IPS-18a (cell line): ENCODE measurements around the gene STAT1.

ENCODE experiments used
- H3K27ac ChIP-seq: one replicate; pipeline ENCODE4 v1.5.1; 2013; ENCODE audit warnings: low read length
- H3K27me3 ChIP-seq: one replicate; pipeline ENCODE4 v1.6.1; 2013; ENCODE audit warnings: mild to moderate bottlenecking, low read length; ENCODE audit not compliant: control insufficient read depth, insufficient read depth
- H3K36me3 ChIP-seq: one replicate; pipeline ENCODE4 v1.6.1; 2013; ENCODE audit warnings: low read depth, low read length; ENCODE audit not compliant: control insufficient read depth
- H3K4me1 ChIP-seq: one replicate; pipeline ENCODE4 v1.6.1; 2013; ENCODE audit warnings: low read depth, low read length; ENCODE audit not compliant: control insufficient read depth
- H3K4me3 ChIP-seq: one replicate; pipeline ENCODE4 v1.5.1; 2013; ENCODE audit warnings: low read length
- H3K9ac ChIP-seq: one replicate; pipeline ENCODE4 v1.6.1; 2013; ENCODE audit warnings: mild to moderate bottlenecking, low read length, moderate library complexity
- H3K9me3 ChIP-seq: one replicate; pipeline ENCODE4 v1.6.1; 2013; ENCODE audit warnings: low read depth, low read length; ENCODE audit not compliant: control insufficient read depth

Gene STAT1

GRCh38 chr2:191013932-191014652, at the start of gene STAT1:
TSS of gene STAT1 (minus strand) at chr2:191014171. CDS start at chr2:191010003, 4,168 bp downstream.
- Histone ChIP-seq H3K9me3 (no peaks in the 10 kb centered on the region), H3K27ac (no peak within 1 kb of the TSS), H3K9ac (peak within 1 kb of the TSS; percentile 73), H3K36me3 (peaks cover 11% of the 10 kb centered on the region), H3K4me1 (peaks cover 4% of the 10 kb centered on the region), H3K27me3 (peaks cover 37% of the 10 kb centered on the region), H3K4me3 (peak within 1 kb of the TSS; percentile 94)

- Histone ChIP-seq H3K9me3 (no peaks in the 10 kb centered on the region), H3K4me1 (peaks cover 7% of the 10 kb centered on the region), H3K27ac (no peak overlapping the region), H3K27me3 (no peaks in the 10 kb centered on the region), H3K4me3 (no peak overlapping the region), H3K36me3 (no peaks in the 10 kb centered on the region), H3K9ac (no peak overlapping the region)
These were observed 49.6 kb upstream of the STAT1 start for GRCh38 chr2:191063584-191063983.

GRCh38 chr2:191061381-191061980, 47.5 kb upstream of the STAT1 start:
- no peaks in the 10 kb centered on the region for H3K36me3 ChIP-seq
- H3K4me1 ChIP-seq, result no peaks in the 10 kb centered on the region
- no peak overlapping the region for H3K9ac ChIP-seq
- no peak overlapping the region for H3K4me3 ChIP-seq
- no peaks in the 10 kb centered on the region for H3K27me3 ChIP-seq
- H3K9me3 ChIP-seq, result no peaks in the 10 kb centered on the region
- H3K27ac ChIP-seq, result no peak overlapping the region

DNA sequence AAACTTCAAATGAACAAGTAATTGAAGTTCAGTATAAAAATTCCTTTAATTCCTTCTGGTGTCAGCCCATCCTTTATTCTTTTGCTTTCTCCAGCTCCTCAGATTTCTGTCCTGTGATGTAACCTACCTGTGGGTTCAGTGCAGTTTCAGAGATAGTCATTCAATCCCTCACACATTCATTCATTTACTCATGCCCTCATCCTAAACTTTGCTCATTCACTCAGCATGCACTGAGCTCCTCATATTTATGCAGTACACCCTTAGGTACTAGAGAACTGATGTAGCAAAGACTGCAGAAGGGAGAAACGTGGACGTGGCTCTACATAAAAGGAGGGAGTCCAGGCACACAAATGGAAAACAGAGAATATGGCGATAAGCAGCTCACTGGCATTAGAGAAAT, 45.3 kb upstream of the STAT1 start:
- Histone ChIP-seq H3K27ac (no peak overlapping the region), H3K9me3 (no peaks in the 10 kb centered on the region), H3K9ac (no peak overlapping the region), H3K36me3 (no peaks in the 10 kb centered on the region), H3K27me3 (no peaks in the 10 kb centered on the region), H3K4me3 (no peak overlapping the region), H3K4me1 (no peaks in the 10 kb centered on the region)

GRCh38 chr2:191056228-191056627, 42.3 kb upstream of the STAT1 start:
- H3K4me1 ChIP-seq, result no peaks in the 10 kb centered on the region
- no peak overlapping the region for H3K4me3 ChIP-seq
- H3K36me3 ChIP-seq, result no peaks in the 10 kb centered on the region
- no peaks in the 10 kb centered on the region for H3K27me3 ChIP-seq
- no peak overlapping the region for H3K9ac ChIP-seq
- no peaks in the 10 kb centered on the region for H3K9me3 ChIP-seq
- H3K27ac ChIP-seq, result no peak overlapping the region

DNA sequence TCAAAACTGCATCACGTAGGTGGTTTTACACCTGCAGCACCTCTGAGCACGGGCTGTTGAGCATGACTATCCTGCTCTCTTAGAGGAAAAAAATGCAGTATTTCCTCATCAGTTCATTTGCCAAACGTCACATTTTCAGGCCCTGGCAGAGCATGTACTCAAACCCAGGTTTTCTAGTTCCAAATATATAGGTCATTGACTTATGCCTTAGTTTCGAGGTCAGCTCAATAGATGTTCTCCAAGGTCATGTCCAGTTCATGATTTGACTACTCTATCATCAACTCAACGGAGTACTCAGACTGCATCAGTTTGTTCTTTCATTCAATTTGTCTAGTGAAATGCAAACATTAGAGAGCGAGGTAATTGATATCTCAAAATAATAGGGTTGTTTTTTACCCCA, 39.3 kb upstream of the STAT1 start:
- H3K4me3 ChIP-seq, result no peak overlapping the region
- no peaks in the 10 kb centered on the region for H3K36me3 ChIP-seq
- no peaks in the 10 kb centered on the region for H3K4me1 ChIP-seq
- no peaks in the 10 kb centered on the region for H3K9me3 ChIP-seq
- no peak overlapping the region for H3K9ac ChIP-seq
- no peak overlapping the region for H3K27ac ChIP-seq
- no peaks in the 10 kb centered on the region for H3K27me3 ChIP-seq

DNA sequence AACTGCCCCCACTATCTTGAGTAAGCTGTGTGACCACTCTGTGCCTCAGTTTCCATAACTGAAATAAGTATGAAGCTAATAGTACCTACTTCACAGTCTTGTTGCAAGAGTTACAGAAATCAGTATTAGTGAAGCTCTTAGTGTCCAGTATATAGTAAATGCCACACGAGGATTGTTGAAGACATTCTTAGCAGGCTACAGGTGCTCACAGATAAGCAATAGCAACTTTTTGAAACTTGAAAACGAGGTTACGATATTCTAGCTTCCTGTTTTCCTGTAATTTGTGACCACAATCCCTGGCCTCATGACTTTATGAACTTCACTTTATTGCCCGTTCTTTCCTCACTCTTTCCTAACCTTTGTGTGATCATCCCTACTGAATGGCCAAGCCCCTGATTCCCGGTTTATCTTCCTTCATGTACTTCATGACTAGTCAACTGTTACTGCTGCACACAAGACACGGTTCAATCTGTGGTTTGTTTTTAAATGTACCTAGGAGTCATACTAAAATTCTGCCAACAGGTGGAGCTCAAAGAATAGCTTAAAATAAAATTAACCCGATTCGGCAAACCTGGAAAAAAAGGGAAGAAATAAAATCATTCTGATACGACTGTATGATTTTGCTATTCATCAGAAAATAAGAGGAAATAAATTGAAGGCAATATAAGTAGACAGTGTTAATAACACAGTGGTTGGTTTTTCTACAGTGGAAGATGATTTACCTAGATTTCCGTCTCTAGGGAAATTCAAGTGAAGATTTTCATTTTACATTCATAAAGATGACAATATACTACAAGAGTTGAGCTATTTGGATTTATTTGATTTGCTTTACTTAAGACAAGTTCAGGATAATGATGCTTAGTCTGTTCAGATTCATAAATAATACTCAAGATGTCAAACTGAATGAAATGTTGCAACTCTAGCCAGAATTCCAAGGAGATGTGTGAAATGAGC, 38.1 kb upstream of the STAT1 start:
- Histone ChIP-seq H3K9me3 (no peaks in the 10 kb centered on the region), H3K4me1 (no peaks in the 10 kb centered on the region), H3K9ac (no peak overlapping the region), H3K4me3 (no peak overlapping the region), H3K36me3 (no peaks in the 10 kb centered on the region), H3K27ac (no peak overlapping the region), H3K27me3 (no peaks in the 10 kb centered on the region)

DNA sequence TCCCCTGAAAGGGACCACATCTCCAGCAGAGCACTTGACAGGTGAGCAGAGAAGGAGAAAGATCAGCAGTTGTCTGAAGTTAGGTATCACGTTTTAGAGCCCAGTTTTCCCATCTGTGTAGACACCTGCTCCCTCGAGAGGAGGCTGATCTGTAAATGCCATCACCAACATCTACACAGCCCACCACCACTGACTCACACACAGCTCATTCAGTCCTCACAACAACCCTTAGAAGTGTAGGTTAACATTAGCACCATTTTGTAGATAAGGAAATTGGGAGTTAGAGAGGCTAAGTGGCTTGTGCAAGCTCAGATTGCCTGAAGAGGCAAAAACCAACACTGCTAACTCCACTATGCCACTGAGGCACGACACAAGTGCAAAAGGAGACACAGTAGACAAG, 37.2 kb upstream of the STAT1 start:
- H3K9ac ChIP-seq, result no peak overlapping the region
- H3K27me3 ChIP-seq, result no peaks in the 10 kb centered on the region
- H3K27ac ChIP-seq, result no peak overlapping the region
- H3K4me1 ChIP-seq, result no peaks in the 10 kb centered on the region
- H3K9me3 ChIP-seq, result no peaks in the 10 kb centered on the region
- no peaks in the 10 kb centered on the region for H3K36me3 ChIP-seq
- no peak overlapping the region for H3K4me3 ChIP-seq

- Histone ChIP-seq H3K9ac (no peak overlapping the region), H3K36me3 (no peaks in the 10 kb centered on the region), H3K9me3 (no peaks in the 10 kb centered on the region), H3K27ac (no peak overlapping the region), H3K4me1 (no peaks in the 10 kb centered on the region), H3K4me3 (no peak overlapping the region), H3K27me3 (no peaks in the 10 kb centered on the region)
These were observed 36.6 kb upstream of the STAT1 start for GRCh38 chr2:191050640-191050987.

- H3K36me3 ChIP-seq, result no peaks in the 10 kb centered on the region
- no peak overlapping the region for H3K27ac ChIP-seq
- H3K9me3 ChIP-seq, result no peaks in the 10 kb centered on the region
- no peak overlapping the region for H3K4me3 ChIP-seq
- H3K27me3 ChIP-seq, result no peaks in the 10 kb centered on the region
- H3K9ac ChIP-seq, result no peak overlapping the region
- H3K4me1 ChIP-seq, result no peaks in the 10 kb centered on the region
These were observed 36.0 kb upstream of the STAT1 start for GRCh38 chr2:191049728-191050639.

DNA sequence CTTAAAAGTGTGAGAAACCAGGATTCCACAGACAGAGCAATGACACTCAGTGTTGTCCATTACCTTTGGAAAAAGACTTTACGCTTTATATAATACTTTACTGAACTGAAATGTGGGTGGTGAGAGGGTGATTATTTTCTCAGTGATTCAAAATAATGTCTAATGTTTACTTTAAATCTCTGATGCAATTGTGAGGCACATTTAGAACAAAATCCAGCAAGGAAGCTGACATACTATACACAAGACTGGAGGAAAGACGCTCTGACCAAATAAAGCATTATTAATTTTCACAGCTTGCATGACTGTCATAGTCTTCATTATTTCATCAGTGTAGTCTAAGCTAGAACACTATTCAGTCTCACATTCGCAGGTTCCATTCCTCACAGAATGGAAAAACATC, 34.1 kb upstream of the STAT1 start:
- H3K27ac ChIP-seq, result no peak overlapping the region
- no peaks in the 10 kb centered on the region for H3K4me1 ChIP-seq
- H3K27me3 ChIP-seq, result no peaks in the 10 kb centered on the region
- H3K9ac ChIP-seq, result no peak overlapping the region
- no peak overlapping the region for H3K4me3 ChIP-seq
- no peaks in the 10 kb centered on the region for H3K9me3 ChIP-seq
- no peaks in the 10 kb centered on the region for H3K36me3 ChIP-seq
